ENCODE measurements around the gene NTN3.

The NTN3 gene

GRCh38 chr16:2486645-2487516 lies 15.8 kb downstream of the NTN3 start:
- Histone ChIP-seq H3K4me1 (ENCODE audit: insufficient read depth, low read length) (no peaks in the 10 kb centered on the region; the same call in 1 of the 2 replicates), H3K9ac (ENCODE audit: low read depth, low read length) (no peak overlapping the region)

GRCh38 chr16:2487517-2487842 lies 16.4 kb downstream of the NTN3 start:
- no peaks in the 10 kb centered on the region for H3K36me3 ChIP-seq (ENCODE audit: insufficient read depth, low read length)
- H3K4me1 ChIP-seq (ENCODE audit: insufficient read depth, low read length): no peaks in the 10 kb centered on the region; the same call in 1 of the 2 replicates
- H3K9me3 ChIP-seq (ENCODE audit: control insufficient read depth, insufficient read depth, low read length): no peaks in the 10 kb centered on the region
- no peak overlapping the region for H3K9ac ChIP-seq (ENCODE audit: low read depth, low read length)

More at GRCh38 chr16:2486645-2487516, 15.8 kb downstream of the NTN3 start:
- no peaks in the 10 kb centered on the region for H3K9me3 ChIP-seq (ENCODE audit: control insufficient read depth, insufficient read depth, low read length)
- no peaks in the 10 kb centered on the region for H3K36me3 ChIP-seq (ENCODE audit: insufficient read depth, low read length)

GRCh38 chr16:2487903-2488531 lies 16.9 kb downstream of the NTN3 start:
- Histone ChIP-seq H3K36me3 (ENCODE audit: insufficient read depth, low read length) (no peaks in the 10 kb centered on the region), H3K9me3 (ENCODE audit: control insufficient read depth, insufficient read depth, low read length) (no peaks in the 10 kb centered on the region), H3K4me1 (ENCODE audit: insufficient read depth, low read length) (no peaks in the 10 kb centered on the region; the same call in 1 of the 2 replicates), H3K9ac (ENCODE audit: low read depth, low read length) (no peak overlapping the region)

DNA sequence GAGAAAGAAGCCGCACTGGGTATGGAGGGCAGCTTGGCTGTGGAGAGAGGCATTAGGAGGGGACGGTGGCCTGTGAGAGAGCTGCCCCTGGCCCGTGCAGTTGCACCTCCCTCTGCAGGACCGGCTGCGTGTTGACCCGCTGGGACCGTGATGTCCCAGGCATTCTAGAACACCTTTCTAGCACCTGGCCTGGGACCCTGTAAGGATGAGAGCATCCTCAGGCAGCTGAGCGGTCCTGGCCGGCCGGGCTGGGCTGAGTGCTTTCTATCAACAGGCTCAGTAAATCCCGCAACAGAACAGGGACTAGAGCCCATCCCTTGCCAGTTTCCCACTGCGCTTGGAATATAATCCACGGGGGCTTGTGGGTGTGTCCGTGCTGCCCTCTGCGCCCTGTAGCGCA lies 18.5 kb downstream of the NTN3 start:
- Histone ChIP-seq H3K9ac (ENCODE audit: low read depth, low read length) (no peak overlapping the region), H3K9me3 (ENCODE audit: control insufficient read depth, insufficient read depth, low read length) (no peaks in the 10 kb centered on the region), H3K4me1 (ENCODE audit: insufficient read depth, low read length) (no peaks in the 10 kb centered on the region; the same call in 1 of the 2 replicates), H3K36me3 (ENCODE audit: insufficient read depth, low read length) (no peaks in the 10 kb centered on the region)

DNA sequence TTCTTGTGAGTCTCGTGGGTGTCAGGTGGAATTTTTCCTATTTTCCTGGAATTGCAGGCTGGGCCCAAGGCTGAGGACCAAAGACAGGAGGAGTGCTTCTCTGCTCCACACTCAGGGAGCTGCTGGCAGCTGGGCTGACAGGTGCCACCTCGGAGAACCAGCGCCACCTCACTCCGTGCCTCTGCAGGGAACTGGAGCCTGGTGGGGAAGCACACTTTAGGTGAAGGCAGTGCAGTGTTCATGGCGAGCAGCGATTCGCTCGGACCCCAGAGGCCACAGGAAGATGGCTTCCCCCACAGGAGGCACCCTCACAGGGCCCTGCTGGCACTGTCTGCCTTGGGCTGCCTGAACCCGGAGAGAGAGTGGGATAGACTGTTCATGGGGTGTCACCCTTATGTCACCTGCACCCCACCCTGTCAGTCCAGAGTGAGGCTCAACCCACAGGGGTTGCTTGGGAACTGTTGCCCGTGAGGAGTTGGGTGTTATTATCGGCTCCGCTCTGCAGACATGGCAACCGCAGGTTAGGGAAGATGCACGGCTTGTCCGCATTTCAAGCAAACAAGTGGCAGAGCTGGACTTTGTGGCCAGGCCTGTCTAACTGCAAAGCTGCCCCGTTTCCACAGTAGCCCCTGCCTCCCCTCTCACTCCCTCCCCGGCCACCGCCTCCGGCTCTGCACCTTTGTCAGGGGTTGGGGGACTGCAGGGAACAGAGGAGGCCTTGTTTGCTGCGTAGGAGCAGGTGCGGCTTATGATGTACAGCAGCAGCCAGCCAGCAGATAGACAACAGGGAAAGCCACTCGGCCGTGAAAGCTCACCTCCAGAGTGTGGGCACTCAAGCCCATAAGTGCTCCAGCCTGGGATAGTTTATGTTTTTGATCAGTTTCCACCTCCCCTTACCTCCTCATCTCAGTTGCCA lies 19.4 kb downstream of the NTN3 start:
- Histone ChIP-seq H3K4me1 (ENCODE audit: insufficient read depth, low read length) (no peaks in the 10 kb centered on the region; the same call in 1 of the 2 replicates), H3K36me3 (ENCODE audit: insufficient read depth, low read length) (no peaks in the 10 kb centered on the region), H3K9me3 (ENCODE audit: control insufficient read depth, insufficient read depth, low read length) (no peaks in the 10 kb centered on the region), H3K9ac (ENCODE audit: low read depth, low read length) (no peak overlapping the region)

GRCh38 chr16:2492292-2492691 lies 21.2 kb downstream of the NTN3 start:
- Histone ChIP-seq H3K9ac (ENCODE audit: low read depth, low read length) (no peak overlapping the region), H3K36me3 (ENCODE audit: insufficient read depth, low read length) (no peaks in the 10 kb centered on the region), H3K4me1 (ENCODE audit: insufficient read depth, low read length) (no peaks in the 10 kb centered on the region; the same call in 1 of the 2 replicates), H3K9me3 (ENCODE audit: control insufficient read depth, insufficient read depth, low read length) (no peaks in the 10 kb centered on the region)

DNA sequence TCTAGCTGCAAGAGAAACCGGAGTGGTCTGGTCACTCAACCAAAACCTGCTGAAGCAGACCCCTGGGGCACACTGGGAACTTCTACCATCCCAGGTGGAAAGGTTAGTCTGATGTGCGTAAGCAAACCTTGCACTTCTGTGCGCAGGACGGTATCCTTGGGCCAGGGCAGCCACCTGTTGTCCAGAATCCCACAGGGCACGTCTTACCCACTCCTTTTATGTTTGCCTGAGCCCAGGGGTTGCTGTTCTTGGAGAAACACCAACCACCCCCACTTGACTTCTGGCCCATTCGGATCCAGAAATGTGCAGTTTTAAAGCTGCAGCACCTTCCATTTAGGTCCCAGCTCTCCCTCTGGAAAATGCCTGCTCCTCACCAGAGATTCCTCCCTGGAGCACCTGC lies 22.5 kb downstream of the NTN3 start:
- Histone ChIP-seq H3K36me3 (ENCODE audit: insufficient read depth, low read length) (no peaks in the 10 kb centered on the region), H3K4me1 (ENCODE audit: insufficient read depth, low read length) (no peaks in the 10 kb centered on the region), H3K9me3 (ENCODE audit: control insufficient read depth, insufficient read depth, low read length) (no peaks in the 10 kb centered on the region), H3K9ac (ENCODE audit: low read depth, low read length) (no peak overlapping the region)

DNA sequence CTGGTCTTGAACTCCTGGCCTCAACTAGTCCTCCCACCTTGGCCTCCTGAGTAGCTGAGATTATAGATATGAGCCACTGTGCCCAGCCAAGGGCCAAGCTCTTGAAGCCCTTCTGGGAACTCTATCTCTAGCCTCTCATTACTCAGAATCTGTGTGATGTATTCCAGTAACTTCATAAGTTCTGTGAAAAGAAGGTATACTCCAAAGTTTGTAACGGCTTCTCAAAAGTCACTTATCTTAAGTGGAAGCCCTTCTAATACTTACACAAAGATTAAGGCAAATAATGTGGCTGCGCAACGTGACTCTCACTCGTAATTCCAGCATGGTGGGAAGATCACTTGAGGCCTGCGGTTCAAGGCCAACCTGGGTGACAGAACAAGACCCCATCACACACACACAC lies 23.5 kb downstream of the NTN3 start:
- Histone ChIP-seq H3K36me3 (ENCODE audit: insufficient read depth, low read length) (no peaks in the 10 kb centered on the region), H3K9me3 (ENCODE audit: control insufficient read depth, insufficient read depth, low read length) (no peaks in the 10 kb centered on the region)

GRCh38 chr16:2495041-2495440 lies 23.9 kb downstream of the NTN3 start:
- H3K9ac ChIP-seq (ENCODE audit: low read depth, low read length): no peak overlapping the region
- no peaks in the 10 kb centered on the region for H3K9me3 ChIP-seq (ENCODE audit: control insufficient read depth, insufficient read depth, low read length)
- no peaks in the 10 kb centered on the region for H3K36me3 ChIP-seq (ENCODE audit: insufficient read depth, low read length)
- no peaks in the 10 kb centered on the region for H3K4me1 ChIP-seq (ENCODE audit: insufficient read depth, low read length)

More for the DNA sequence above, 23.5 kb downstream of the NTN3 start:
- Histone ChIP-seq H3K4me1 (ENCODE audit: insufficient read depth, low read length) (no peaks in the 10 kb centered on the region), H3K9ac (ENCODE audit: low read depth, low read length) (no peak overlapping the region)

DNA sequence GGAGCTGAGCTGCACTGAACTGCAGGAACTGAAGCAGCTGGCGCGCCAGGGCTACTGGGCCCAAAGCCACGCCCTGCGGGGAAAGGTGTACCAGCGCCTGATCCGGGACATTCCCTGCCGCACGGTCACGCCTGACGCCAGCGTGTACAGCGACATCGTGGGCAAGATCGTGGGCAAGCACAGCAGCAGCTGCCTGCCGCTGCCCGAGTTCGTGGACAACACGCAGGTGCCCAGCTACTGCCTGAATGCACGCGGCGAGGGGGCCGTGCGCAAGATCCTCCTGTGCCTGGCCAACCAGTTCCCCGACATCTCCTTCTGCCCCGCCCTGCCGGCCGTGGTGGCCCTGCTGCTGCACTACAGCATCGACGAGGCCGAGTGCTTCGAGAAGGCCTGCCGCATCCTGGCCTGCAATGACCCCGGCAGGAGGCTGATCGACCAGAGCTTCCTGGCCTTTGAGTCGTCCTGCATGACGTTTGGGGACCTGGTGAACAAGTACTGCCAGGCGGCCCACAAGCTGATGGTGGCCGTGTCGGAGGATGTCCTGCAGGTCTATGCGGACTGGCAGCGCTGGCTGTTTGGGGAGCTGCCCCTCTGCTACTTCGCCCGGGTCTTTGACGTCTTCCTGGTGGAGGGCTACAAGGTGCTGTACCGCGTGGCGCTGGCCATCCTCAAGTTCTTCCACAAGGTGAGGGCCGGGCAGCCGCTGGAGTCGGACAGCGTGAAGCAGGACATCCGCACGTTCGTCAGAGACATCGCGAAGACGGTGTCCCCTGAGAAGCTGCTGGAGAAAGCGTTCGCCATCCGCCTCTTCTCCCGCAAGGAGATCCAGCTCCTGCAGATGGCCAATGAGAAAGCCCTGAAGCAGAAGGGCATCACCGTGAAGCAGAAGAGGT lies 25.4 kb downstream of the NTN3 start:
- Histone ChIP-seq H3K4me1 (ENCODE audit: insufficient read depth, low read length) (no peaks in the 10 kb centered on the region), H3K9ac (ENCODE audit: low read depth, low read length) (no peak overlapping the region), H3K9me3 (ENCODE audit: control insufficient read depth, insufficient read depth, low read length) (no peaks in the 10 kb centered on the region), H3K36me3 (ENCODE audit: insufficient read depth, low read length) (no peaks in the 10 kb centered on the region)

DNA sequence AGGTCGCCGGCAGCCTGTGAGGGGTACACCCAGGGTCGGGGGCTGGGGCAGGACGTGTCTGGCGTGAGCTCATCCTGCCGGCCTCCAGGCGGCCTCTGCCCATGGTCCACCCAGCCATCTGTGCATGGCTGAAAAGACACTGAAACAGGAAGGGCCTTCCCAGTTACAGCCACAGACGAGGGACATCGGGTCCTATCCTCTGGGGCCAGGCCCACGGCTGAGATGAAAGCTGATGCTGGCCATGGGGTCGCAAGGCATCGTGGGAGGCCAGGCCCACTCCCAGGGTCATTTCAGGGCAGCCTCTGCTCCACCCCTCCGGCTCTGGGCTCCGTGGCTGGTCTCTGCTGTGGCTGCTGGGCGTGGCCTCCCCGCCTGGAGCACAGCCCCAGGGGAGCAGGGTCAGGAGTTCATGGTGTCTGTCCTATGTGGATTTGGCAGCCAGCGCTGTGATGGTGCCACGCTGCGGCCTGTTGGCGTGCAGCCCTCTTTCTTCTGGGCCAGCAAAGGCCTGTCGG lies 26.1 kb downstream of the NTN3 start:
- no peaks in the 10 kb centered on the region for H3K9me3 ChIP-seq (ENCODE audit: control insufficient read depth, insufficient read depth, low read length)
- H3K36me3 ChIP-seq (ENCODE audit: insufficient read depth, low read length): no peaks in the 10 kb centered on the region
- H3K9ac ChIP-seq (ENCODE audit: low read depth, low read length): no peak overlapping the region

DNA sequence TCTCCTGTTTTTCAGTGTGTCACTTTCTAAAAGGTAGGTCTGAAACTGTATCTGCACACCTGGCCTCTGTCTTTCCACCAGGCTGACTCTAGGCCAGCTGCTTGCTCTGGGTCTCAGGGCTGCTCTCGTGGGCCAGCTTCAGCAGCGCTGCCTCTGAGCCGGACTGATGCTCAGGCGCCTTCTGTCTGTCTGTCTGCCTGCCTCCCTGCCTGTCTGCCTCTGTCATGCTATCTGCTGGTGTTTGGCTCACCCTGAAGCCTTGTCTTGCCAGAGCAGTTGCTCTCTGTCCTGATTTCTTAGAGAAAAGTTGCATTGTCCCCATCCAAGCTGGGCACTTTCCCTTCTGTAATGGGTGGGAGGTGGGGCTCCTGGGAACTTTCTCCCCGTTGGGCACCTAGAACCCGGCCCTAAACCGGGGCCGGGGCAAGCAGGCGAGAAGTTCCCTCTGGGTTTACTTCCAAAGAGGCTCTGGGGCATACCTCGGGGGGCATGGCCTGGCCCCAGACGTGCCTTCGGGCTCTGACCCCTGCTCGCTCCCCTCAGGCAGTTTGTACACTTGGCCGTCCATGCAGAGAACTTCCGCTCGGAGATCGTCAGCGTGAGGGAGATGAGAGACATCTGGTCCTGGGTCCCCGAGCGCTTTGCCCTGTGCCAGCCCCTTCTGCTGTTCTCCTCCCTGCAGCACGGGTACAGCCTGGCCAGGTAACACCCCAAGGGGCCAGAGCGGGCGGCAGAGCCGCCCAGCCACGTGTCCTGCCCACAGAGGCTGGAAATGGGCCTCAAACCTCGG lies 26.8 kb downstream of the NTN3 start:
- Histone ChIP-seq H3K4me1 (ENCODE audit: insufficient read depth, low read length) (peaks cover 9% of the 10 kb centered on the region; the same call in 1 of the 2 replicates), H3K36me3 (ENCODE audit: insufficient read depth, low read length) (no peaks in the 10 kb centered on the region), H3K9ac (ENCODE audit: low read depth, low read length) (no peak overlapping the region), H3K9me3 (ENCODE audit: control insufficient read depth, insufficient read depth, low read length) (no peaks in the 10 kb centered on the region)

More for the DNA sequence above, 26.1 kb downstream of the NTN3 start:
- peaks cover 6% of the 10 kb centered on the region; the same call in 1 of the 2 replicates for H3K4me1 ChIP-seq (ENCODE audit: insufficient read depth, low read length)
